Measurements from ENCODE around the gene WNT7B. TPM values are rescaled to one million over a fixed set of nuclear protein-coding genes. Genes with fewer than 3 reads are reported as not detected.

WNT7B gene
- total and polyA plus RNA-seq, 2 experiments from 2014 or later: 0.10 TPM; not detected in 1

GRCh38 chr22:45964926-45965527, 11.9 kb downstream of the WNT7B start:
- Histone ChIP-seq H3K27ac (ENCODE audit: low read depth) (no peak overlapping the region), H3K4me2 (no peak overlapping the region), H3K4me1 (ENCODE audit: insufficient read depth) (no peaks in the 10 kb centered on the region; the same call in 1 of the 2 replicates), H4K20me1 (replicated peaks; ENCODE audit: insufficient read depth) (no peaks in the 10 kb centered on the region), H3K4me3 (no peak overlapping the region), H3K27me3 (ENCODE audit: insufficient read depth) (peaks cover 8% of the 10 kb centered on the region), H3F3A (replicated peaks; ENCODE audit: low read depth) (no peaks in the 10 kb centered on the region), H3K79me2 (replicated peaks; ENCODE audit: insufficient read depth) (no peaks in the 10 kb centered on the region), H3K36me3 (ENCODE audit: insufficient read depth) (no peaks in the 10 kb centered on the region), H2AFZ (no peak overlapping the region), H3K9me2 (ENCODE audit: insufficient read depth) (no peaks in the 10 kb centered on the region)
- DNase-seq (ENCODE audit: low spot score) (no peak), ATAC-seq (no peak)
- Mint-ChIP-seq H3K9me3 (no peaks in the 10 kb centered on the region), H3K36me3 (ENCODE audit: low read depth) (no peaks in the 10 kb centered on the region), H3K4me1 (peaks cover 18% of the 10 kb centered on the region), H3K27me3 (ENCODE audit: insufficient read depth, low read depth, poor library complexity) (peaks cover 32% of the 10 kb centered on the region), H3K27ac (no peak overlapping the region), H3K4me3 (no peak overlapping the region)
- TF ChIP-seq JUNB (IDR thresholded peaks at IDR 0.05; ENCODE audit: unreplicated experiment): no peak
- TF ChIP-seq, protein P1, sequence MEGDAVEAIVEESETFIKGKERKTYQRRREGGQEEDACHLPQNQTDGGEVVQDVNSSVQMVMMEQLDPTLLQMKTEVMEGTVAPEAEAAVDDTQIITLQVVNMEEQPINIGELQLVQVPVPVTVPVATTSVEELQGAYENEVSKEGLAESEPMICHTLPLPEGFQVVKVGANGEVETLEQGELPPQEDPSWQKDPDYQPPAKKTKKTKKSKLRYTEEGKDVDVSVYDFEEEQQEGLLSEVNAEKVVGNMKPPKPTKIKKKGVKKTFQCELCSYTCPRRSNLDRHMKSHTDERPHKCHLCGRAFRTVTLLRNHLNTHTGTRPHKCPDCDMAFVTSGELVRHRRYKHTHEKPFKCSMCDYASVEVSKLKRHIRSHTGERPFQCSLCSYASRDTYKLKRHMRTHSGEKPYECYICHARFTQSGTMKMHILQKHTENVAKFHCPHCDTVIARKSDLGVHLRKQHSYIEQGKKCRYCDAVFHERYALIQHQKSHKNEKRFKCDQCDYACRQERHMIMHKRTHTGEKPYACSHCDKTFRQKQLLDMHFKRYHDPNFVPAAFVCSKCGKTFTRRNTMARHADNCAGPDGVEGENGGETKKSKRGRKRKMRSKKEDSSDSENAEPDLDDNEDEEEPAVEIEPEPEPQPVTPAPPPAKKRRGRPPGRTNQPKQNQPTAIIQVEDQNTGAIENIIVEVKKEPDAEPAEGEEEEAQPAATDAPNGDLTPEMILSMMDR (conservative IDR thresholded peaks at IDR 0.05; ENCODE audit: low read depth in 2 of 2): no peak
- no peak for TF ChIP-seq EZH2 (IDR thresholded peaks at IDR 0.05; ENCODE audit: low read depth, unreplicated experiment)
- TF ChIP-seq REST (IDR thresholded peaks at IDR 0.05; ENCODE audit: unreplicated experiment): no peak
- no peak for TF ChIP-seq ETS1 (IDR thresholded peaks at IDR 0.05)
- no peak for TF ChIP-seq POLR2AphosphoS5 (IDR thresholded peaks at IDR 0.05; ENCODE audit: low read depth)
- no peak for TF ChIP-seq STAT1 (IDR thresholded peaks at IDR 0.05; ENCODE audit: unreplicated experiment)
- no peak for TF ChIP-seq ZNF331 (CRISPR knock-in tag; IDR thresholded peaks at IDR 0.05; ENCODE audit: low read depth)
- TF ChIP-seq, protein P2, sequence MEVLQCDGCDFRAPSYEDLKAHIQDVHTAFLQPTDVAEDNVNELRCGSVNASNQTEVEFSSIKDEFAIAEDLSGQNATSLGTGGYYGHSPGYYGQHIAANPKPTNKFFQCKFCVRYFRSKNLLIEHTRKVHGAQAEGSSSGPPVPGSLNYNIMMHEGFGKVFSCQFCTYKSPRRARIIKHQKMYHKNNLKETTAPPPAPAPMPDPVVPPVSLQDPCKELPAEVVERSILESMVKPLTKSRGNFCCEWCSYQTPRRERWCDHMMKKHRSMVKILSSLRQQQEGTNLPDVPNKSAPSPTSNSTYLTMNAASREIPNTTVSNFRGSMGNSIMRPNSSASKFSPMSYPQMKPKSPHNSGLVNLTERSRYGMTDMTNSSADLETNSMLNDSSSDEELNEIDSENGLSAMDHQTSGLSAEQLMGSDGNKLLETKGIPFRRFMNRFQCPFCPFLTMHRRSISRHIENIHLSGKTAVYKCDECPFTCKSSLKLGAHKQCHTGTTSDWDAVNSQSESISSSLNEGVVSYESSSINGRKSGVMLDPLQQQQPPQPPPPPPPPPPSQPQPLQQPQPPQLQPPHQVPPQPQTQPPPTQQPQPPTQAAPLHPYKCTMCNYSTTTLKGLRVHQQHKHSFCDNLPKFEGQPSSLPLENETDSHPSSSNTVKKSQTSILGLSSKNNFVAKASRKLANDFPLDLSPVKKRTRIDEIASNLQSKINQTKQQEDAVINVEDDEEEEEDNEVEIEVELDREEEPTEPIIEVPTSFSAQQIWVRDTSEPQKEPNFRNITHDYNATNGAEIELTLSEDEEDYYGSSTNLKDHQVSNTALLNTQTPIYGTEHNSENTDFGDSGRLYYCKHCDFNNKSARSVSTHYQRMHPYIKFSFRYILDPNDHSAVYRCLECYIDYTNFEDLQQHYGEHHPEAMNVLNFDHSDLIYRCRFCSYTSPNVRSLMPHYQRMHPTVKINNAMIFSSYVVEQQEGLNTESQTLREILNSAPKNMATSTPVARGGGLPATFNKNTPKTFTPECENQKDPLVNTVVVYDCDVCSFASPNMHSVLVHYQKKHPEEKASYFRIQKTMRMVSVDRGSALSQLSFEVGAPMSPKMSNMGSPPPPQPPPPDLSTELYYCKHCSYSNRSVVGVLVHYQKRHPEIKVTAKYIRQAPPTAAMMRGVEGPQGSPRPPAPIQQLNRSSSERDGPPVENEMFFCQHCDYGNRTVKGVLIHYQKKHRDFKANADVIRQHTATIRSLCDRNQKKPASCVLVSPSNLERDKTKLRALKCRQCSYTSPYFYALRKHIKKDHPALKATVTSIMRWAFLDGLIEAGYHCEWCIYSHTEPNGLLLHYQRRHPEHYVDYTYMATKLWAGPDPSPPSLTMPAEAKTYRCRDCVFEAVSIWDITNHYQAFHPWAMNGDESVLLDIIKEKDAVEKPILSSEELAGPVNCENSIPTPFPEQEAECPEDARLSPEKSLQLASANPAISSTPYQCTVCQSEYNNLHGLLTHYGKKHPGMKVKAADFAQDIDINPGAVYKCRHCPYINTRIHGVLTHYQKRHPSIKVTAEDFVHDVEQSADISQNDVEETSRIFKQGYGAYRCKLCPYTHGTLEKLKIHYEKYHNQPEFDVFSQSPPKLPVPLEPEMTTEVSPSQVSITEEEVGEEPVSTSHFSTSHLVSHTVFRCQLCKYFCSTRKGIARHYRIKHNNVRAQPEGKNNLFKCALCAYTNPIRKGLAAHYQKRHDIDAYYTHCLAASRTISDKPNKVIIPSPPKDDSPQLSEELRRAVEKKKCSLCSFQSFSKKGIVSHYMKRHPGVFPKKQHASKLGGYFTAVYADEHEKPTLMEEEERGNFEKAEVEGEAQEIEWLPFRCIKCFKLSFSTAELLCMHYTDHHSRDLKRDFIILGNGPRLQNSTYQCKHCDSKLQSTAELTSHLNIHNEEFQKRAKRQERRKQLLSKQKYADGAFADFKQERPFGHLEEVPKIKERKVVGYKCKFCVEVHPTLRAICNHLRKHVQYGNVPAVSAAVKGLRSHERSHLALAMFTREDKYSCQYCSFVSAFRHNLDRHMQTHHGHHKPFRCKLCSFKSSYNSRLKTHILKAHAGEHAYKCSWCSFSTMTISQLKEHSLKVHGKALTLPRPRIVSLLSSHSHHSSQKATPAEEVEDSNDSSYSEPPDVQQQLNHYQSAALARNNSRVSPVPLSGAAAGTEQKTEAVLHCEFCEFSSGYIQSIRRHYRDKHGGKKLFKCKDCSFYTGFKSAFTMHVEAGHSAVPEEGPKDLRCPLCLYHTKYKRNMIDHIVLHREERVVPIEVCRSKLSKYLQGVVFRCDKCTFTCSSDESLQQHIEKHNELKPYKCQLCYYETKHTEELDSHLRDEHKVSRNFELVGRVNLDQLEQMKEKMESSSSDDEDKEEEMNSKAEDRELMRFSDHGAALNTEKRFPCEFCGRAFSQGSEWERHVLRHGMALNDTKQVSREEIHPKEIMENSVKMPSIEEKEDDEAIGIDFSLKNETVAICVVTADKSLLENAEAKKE (CRISPR knock-in tag; IDR thresholded peaks at IDR 0.05): no peak
- TF ChIP-seq NANOG (IDR thresholded peaks at IDR 0.05; ENCODE audit: borderline replicate concordance): no peak
- no peak for TF ChIP-seq CREB1 (CRISPR knock-in tag; IDR thresholded peaks at IDR 0.05; ENCODE audit: low read depth)
- TF ChIP-seq EZH2phosphoT487 (IDR thresholded peaks at IDR 0.05; ENCODE audit: unreplicated experiment): no peak

Data from GM23338 (cell line).